NOMO-1 treated with DMSO at 0.1 percent for 48 hours (cell line): ENCODE measurements around the gene CALCR.

Experiments used
- DNase-seq: peaks from one replicate; lab custom pipeline; 2025; ENCODE audit not compliant: unreplicated experiment; lab: John Stamatoyannopoulos, UW

CALCR gene

GRCh38 chr7:93453262-93453661 is 121.3 kb downstream of the CALCR start:
- DNase-seq = no peak

GRCh38 chr7:93448176-93448575 is 126.3 kb downstream of the CALCR start:
- DNase-seq = no peak

- DNase-seq = no peak
These were observed 127.0 kb downstream of the CALCR start for GRCh38 chr7:93447509-93447908.

GRCh38 chr7:93442478-93443224 is 131.9 kb downstream of the CALCR start:
- DNase-seq = peak; percentile 56

GRCh38 chr7:93435791-93436190 is 138.7 kb downstream of the CALCR start:
- DNase-seq = no peak

- DNase-seq = no peak
These were observed 142.4 kb downstream of the CALCR start for GRCh38 chr7:93432130-93432529.

- no peak for DNase-seq
These were observed 143.5 kb downstream of the CALCR start for GRCh38 chr7:93430917-93431588.

GRCh38 chr7:93429563-93429962 is 145.0 kb downstream of the CALCR start:
- DNase-seq = no peak

- DNase-seq = no peak
These were observed 147.4 kb downstream of the CALCR start for GRCh38 chr7:93427107-93427506.

GRCh38 chr7:93426155-93426696 is 148.3 kb downstream of the CALCR start:
- DNase-seq = no peak

- DNase-seq = no peak
These were observed 159.9 kb downstream of the CALCR start for GRCh38 chr7:93414574-93414973.

- no peak for DNase-seq
These were observed 165.2 kb downstream of the CALCR start for GRCh38 chr7:93409324-93409723.

- DNase-seq = no peak
These were observed 167.3 kb downstream of the CALCR start for GRCh38 chr7:93407239-93407638.

- DNase-seq = no peak
These were observed 171.6 kb downstream of the CALCR start for GRCh38 chr7:93402944-93403343.

- DNase-seq = no peak
These were observed 174.9 kb downstream of the CALCR start for GRCh38 chr7:93399642-93400041.

- no peak for DNase-seq
These were observed 181.5 kb downstream of the CALCR start for GRCh38 chr7:93392984-93393383.

- DNase-seq = no peak
These were observed 183.9 kb downstream of the CALCR start for GRCh38 chr7:93390660-93391059.

GRCh38 chr7:93382362-93382761 is 192.2 kb downstream of the CALCR start:
- no peak for DNase-seq

- no peak for DNase-seq
These were observed 196.3 kb downstream of the CALCR start for GRCh38 chr7:93378131-93378760.

GRCh38 chr7:93375603-93376002 is 198.9 kb downstream of the CALCR start:
- no peak for DNase-seq
